Left kidney (tissue), 8 donors: Measurements from ENCODE around the gene SAGE1. TPM values are rescaled to one million over a fixed set of nuclear protein-coding genes. Genes with fewer than 3 reads are reported as not detected.
"Not testable (repeated sequence)": the region's sequence is repeated elsewhere in the genome, so short reads cannot be mapped to it uniquely, and the experiment has no call there.

Source experiments
- DNase-seq: peaks from one replicate; pipeline ENCODE4 v3.0.0-alpha.2; 2013
- long read RNA-seq, 8 donors: transcript quantifications; one replicate each; lab custom pipeline, GENCODE V29; 2026
- polyA plus RNA-seq: library from polyadenylated mRNA; unstranded; fragments of 120-200 nt; gene quantifications from one replicate; pipeline ENCODE4 v1.2.1, GENCODE V29; 2013; ENCODE audit not compliant: insufficient read length

SAGE1 gene
- not detected for polyA plus RNA-seq
- long read RNA-seq, donor 1: 0 reads
- long read RNA-seq, donor 2: 0 reads
- long read RNA-seq, donor 3: 0 reads
- long read RNA-seq, donor 4: 0 reads
- long read RNA-seq, donor 5: 0 reads
- long read RNA-seq, donor 6: 0 reads
- long read RNA-seq, donor 7: 0 reads
- long read RNA-seq, donor 8: 0 reads

- no peak for DNase-seq
These were observed at the start of gene SAGE1, which contains the start of gene CT45A10 for GRCh38 chrX:135893294-135893817. TSS of gene SAGE1 (plus strand) at chrX:135893716. CDS start at chrX:135896243, 2,527 bp downstream. TSS of gene CT45A10 (minus strand) at chrX:135893444. CDS start at chrX:135885344, 8,100 bp downstream.

- not testable (repeated sequence) for DNase-seq
These were observed 39.1 kb upstream of the SAGE1 start, which contains the start of gene CT45A8 for GRCh38 chrX:135854438-135854837. TSS of gene CT45A8 (minus strand) at chrX:135854538. CDS start at chrX:135850783, 3,755 bp downstream.

GRCh38 chrX:135871712-135872111 is 21.8 kb upstream of the SAGE1 start, which contains the start of gene CT45A9:
TSS of gene CT45A9 (minus strand) at chrX:135871812. CDS start at chrX:135868061, 3,751 bp downstream.
- DNase-seq: not testable (repeated sequence)

GRCh38 chrX:135882741-135883140 is 10.8 kb upstream of the SAGE1 start:
- not testable (repeated sequence) for DNase-seq

- DNase-seq: not testable (repeated sequence)
These were observed 5.3 kb upstream of the SAGE1 start for GRCh38 chrX:135888230-135888629.

- DNase-seq: not testable (repeated sequence)
These were observed 4.5 kb upstream of the SAGE1 start for GRCh38 chrX:135888976-135889375.

GRCh38 chrX:135890087-135890585 is 3.4 kb upstream of the SAGE1 start:
- DNase-seq: no peak

GRCh38 chrX:135892781-135893180 is 735 bp upstream of the SAGE1 start:
- no peak for DNase-seq

GRCh38 chrX:135910251-135910650 is 16.7 kb downstream of the SAGE1 start:
- no peak for DNase-seq

GRCh38 chrX:135914404-135914803 is 20.9 kb downstream of the SAGE1 start:
- no peak for DNase-seq

GRCh38 chrX:135920516-135920915 is 27.0 kb downstream of the SAGE1 start:
- DNase-seq: not testable (repeated sequence)

GRCh38 chrX:135923353-135923752 is 29.8 kb downstream of the SAGE1 start:
- DNase-seq: no peak

GRCh38 chrX:135927897-135928296 is 34.4 kb downstream of the SAGE1 start:
- DNase-seq: no peak

- peak; percentile 24 for DNase-seq
These were observed 38.4 kb downstream of the SAGE1 start for GRCh38 chrX:135931644-135932487.

GRCh38 chrX:135944486-135944885 is 51.0 kb downstream of the SAGE1 start:
- no peak for DNase-seq

GRCh38 chrX:135951291-135951690 is 57.8 kb downstream of the SAGE1 start:
- no peak for DNase-seq

Other genes starting within 250 kb of the SAGE1 start
- gene CT45A1, start 180.1 kb upstream of the SAGE1 start, polyA plus RNA-seq: not detected
- not detected for gene CT45A3, start 125.5 kb upstream of the SAGE1 start, polyA plus RNA-seq
- gene CT45A5, start 108.2 kb upstream of the SAGE1 start, polyA plus RNA-seq: not detected
- gene CT45A6, start 90.9 kb upstream of the SAGE1 start, polyA plus RNA-seq: not detected
- not detected for gene CT45A2, start 73.7 kb upstream of the SAGE1 start, polyA plus RNA-seq
- not detected for gene CT45A7, start 56.4 kb upstream of the SAGE1 start, polyA plus RNA-seq
- gene CT45A8, start 39.2 kb upstream of the SAGE1 start, polyA plus RNA-seq: not detected
- gene CT45A9, start 21.9 kb upstream of the SAGE1 start, polyA plus RNA-seq: not detected
- gene CT45A10, start 272 bp upstream of the SAGE1 start, polyA plus RNA-seq: not detected
- gene MMGT1, start 80.3 kb downstream of the SAGE1 start, polyA plus RNA-seq: 30.7 TPM
- 17.7 TPM for gene SLC9A6, start 91.7 kb downstream of the SAGE1 start, polyA plus RNA-seq